NCI-H146 treated with DMSO at 0.1 percent for 48 hours (cell line): ENCODE data around the gene OLFML2A.
A peak's percentile ranks its signal among the peaks of the same experiment; 100 is the strongest.

ENCODE experiments used
- DNase-seq: peaks from one replicate; lab custom pipeline; 2025; ENCODE audit not compliant: unreplicated experiment; lab: John Stamatoyannopoulos, UW

The OLFML2A gene

DNA sequence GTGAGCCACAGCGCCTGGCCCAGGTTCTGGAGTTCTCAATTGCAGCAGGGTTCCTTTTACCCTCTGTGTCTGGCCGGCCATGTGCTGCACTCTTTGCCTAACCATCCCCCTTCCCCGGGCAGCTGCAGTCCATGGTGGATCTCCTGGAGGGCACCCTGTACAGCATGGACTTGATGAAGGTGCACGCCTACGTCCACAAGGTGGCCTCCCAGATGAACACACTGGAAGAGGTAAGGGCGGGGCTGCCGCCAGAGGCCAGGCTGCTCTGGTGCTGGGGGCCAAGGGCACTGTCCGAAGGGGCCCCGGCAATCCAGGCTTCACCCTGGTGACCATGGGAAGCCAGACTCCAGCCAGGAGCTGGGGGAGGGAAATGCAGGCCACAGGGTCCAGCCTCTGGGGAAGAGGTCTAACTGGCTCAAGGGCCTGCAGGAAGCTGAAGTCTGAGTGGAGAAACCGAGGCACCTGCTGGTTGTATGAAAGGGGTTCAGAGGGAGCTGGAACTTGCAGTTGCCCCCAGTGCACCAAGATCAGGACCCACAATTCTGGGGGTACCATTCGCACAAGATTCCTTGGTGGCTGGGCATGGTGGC lies 18.1 kb downstream of the OLFML2A start:
- peak; percentile 21 for DNase-seq

DNA sequence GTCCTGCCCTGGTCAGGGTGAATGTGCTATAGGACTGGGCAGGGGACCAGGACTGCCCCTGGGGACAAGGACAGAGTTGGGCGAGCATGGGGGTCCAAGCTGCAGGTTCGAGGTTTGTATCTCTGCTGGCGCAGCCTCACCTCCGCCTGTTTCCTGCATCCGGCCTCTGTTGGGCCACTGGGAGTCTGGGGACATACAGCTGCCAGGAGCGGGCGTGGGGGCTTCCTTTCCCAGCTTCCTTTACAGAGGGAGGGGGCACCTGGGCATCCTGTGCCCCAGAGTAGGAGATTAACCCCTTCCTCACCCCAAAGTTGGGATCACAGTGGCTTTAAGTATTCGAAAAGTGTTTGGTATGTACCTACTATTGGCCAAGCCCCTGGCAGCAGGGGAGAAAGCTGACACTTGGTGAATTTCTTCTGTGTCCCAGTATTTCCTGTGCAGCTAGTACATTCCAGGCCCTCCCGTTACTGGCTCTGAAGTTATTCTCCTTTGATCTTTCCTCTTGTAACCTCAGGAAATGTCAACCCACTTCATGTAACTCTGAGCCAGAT lies 19.0 kb downstream of the OLFML2A start:
- no peak for DNase-seq

DNA sequence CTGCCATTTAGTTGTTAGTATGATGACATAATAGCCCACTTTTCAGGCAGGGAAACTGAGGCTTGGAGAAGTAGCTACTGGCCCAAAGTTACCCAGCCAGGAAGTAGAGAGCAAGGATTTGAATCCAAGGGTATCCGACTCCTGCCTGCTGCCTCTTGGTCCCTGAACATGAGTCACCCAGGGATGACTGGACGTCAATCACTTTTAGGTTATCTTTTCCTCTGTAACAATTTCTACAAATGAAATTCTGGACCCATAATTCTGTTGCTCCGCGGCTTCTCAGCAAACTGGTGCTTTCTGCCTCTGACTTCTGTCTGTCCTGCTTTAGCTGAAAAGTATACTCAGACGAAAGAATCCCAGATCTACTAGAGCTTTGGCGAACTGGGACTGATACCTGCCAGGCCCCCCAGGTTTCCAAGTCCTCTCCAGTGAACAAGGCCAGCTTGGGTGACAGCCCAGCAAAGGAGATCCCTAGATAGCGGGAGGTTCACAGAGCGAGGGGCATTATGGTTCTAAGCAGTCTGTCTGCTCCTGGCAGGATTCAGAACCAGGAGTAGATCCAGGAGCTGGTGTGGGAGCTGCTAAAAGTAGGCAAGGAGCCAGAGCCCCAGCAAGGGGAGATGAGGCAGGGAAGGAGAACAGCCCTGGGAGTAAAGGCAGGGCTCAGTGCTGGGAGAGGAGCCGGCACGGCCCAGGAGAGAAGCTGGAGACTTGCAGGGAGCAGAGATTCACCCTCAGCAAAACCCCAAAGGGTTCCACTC lies 20.6 kb downstream of the OLFML2A start:
- DNase-seq, result no peak

DNA sequence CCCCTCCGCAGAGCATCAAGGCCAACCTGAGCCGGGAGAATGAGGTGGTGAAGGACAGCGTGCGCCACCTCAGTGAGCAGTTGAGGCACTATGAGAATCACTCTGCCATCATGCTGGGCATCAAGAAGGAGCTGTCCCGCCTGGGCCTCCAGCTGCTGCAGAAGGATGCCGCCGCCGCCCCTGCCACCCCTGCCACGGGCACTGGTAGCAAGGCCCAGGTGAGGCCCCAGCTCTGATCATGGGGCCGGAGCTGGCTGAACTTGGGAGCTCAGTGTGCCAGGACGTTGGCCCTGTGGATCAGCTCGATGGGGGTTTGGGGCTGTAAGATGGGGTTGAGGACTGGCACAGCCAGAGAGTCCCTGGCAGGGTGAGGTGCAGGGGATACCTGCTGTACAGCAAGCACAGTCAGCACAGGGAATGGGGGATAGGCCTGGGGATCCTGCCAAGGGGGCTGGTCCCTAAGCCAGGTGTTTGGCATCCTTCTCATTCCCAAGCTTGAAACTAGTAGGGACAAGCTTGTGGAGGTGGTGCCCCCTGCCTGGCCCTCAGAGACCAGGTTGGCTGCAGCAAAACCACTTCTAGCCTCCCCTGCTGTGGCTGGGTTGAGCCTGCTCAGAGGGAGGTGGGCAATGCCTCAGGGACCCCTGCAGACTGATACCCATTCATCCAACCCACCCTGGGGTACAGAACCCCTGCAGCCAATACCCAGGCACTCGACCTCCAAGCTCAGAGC lies 22.5 kb downstream of the OLFML2A start:
- DNase-seq, result no peak

DNA sequence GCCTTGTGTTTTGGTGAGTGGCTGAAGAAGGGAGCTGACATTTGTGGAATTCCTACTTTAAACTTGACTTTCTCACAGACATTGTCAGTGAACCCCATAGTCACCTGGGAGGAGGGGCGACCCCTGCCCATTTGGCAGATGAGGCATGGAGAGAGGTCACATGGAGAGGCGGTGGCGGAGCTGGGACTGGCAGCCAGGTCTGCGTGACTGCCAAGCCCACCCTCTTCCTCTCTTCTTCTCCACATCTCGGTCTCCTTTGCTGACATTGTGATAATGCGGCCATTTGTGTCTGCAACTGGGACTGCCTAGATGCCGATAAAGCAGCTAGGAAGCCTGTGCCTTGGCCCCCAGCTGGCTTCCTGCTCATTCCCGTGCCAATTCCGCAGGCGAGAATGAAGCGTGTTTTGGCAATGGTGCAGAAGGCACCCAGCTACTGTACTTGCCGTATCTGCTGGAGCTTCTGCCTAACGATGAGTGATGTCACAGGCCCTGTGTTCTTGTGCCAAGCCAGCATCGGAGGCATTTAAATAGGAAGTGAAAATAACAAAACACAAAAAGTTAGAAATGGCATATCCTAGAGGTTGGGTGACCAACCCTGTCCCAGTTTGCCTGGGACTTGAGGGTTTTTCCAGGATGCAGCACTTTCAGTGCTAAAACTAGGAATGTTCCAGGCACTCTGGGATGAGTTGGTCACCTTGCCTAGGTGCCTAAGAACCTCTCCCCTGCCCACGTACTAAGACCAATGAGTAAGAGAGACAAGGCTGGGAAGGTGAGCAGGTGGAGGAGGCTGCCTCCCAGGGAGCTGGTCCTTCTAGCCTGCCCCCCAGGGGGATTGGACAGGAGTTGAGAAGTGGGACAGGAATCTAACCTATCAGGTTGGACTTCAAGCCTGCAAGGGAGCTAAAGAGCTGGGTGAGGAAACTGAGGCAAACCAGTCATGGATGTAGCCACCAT lies 23.6 kb downstream of the OLFML2A start:
- DNase-seq, result no peak

DNA sequence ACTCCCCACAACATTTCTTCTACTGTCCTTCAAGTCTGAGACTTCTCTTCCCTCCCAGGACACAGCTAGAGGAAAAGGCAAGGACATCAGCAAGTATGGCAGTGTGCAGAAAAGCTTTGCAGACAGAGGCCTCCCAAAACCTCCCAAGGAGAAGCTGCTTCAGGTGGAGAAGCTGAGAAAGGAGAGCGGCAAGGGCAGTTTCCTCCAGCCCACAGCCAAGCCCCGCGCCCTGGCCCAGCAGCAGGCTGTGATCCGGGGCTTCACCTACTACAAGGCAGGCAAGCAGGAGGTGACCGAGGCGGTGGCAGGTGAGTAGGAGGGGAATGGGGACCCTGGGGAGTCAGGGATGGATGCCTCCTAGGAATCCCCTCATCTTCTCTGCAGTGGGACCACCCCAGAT lies 24.4 kb downstream of the OLFML2A start:
- DNase-seq, result no peak

DNA sequence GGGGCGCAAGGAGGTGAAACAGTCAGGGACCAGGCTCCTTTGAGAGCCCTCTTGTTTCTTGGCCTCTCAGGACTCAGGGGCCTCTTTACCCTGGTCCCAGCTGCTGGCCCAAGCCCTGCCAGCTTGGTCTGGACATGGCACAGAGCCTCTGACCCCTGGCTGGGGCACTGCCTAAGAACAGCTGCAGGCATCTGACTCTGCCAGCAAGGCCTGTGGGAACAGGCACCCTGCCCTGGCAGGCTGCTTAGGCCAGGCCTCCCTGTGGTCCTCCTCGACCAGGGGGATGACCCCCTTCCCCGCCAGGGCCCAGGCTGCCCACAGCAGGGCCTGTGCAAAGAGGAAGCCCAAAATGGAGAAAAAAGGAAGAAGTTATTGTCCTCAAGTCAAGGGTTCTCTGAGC lies 25.5 kb downstream of the OLFML2A start:
- DNase-seq, result no peak

DNA sequence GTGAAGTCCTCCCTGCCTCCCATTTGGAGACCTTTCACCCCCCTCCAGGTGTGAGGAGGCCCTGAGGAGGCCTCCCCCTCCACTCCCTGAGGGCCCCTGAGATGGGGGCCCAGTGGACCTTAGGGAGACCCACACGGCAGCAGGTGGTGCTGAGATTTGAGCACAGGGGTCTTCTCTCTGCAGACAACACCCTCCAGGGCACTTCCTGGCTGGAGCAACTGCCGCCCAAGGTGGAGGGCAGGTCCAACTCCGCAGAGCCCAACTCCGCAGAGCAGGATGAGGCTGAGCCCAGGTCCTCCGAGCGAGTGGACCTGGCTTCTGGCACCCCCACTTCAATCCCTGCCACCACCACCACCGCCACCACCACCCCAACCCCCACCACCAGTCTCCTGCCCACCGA lies 27.0 kb downstream of the OLFML2A start:
- no peak for DNase-seq

DNA sequence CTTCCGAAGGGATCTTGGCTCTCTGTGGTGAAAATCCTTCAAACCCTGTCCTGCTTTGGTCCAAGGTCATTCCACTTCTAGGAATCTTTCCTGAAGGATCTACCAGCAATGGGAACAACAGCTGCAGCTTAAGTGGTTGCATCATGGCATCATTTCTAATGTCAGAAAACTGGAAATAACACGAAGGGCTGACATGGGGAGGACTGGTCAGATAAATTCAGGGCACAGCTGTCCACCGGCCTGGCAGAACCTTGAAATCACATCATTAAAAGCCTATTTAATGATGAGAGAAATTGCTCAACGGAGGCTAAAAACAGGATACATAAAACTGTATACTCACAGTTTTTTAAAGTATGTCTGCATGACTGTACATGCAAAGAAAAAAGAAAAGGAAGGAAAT lies 28.3 kb downstream of the OLFML2A start:
- DNase-seq, result no peak

DNA sequence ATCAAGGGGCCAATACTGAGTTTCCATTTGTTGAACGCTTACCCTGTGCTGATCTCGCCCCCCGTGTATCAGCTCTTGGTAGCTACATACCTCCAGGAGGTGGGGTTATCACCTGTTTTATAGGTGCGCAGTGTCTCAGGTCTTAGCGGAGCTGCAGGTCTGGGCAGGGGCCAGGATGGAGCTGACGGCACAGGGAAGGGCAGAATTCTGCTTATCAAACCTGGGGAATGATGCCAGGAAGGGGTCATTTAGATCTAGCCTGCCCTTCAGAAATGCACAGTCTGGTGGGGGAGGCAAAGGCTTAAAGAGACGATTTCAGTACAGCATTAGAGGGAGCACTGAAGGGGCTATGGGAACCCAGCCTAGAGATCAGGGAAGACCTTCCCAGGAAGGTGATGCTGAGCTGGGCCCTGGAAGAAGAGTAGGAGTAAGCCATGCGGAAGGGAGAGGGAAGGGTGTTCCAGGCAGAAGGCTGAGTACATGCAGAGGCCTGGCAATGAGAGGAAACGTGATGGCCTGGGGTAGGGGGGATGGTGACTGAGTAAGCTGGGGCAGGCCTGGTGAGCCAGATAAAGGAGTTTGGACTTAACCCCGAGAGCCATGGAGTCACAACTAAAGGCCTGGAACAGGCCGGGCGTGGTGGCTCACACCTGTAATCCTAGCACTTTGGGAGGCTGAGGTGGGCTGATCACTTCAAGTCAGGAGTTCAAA lies 31.5 kb downstream of the OLFML2A start:
- DNase-seq, result no peak

DNA sequence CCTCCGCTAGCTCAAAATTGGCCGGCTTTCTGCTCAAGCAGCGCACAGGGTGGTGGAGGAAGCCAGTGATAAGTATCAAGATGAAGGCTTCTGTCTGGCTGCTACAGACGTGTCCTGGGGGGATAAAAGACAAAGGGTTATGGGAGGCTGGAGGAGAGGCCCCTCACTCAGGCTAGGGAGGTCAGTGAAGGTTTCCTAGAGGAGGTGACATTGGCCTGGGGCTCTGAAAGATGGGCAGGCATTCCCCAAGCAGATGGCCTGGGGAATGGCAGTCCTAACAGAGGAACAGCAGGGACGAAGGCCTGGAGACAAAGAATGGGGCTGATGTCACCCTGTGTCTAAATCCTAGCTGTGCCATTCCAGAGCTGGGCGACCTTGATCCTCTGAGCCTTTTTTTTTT lies 32.3 kb downstream of the OLFML2A start:
- no peak for DNase-seq

DNA sequence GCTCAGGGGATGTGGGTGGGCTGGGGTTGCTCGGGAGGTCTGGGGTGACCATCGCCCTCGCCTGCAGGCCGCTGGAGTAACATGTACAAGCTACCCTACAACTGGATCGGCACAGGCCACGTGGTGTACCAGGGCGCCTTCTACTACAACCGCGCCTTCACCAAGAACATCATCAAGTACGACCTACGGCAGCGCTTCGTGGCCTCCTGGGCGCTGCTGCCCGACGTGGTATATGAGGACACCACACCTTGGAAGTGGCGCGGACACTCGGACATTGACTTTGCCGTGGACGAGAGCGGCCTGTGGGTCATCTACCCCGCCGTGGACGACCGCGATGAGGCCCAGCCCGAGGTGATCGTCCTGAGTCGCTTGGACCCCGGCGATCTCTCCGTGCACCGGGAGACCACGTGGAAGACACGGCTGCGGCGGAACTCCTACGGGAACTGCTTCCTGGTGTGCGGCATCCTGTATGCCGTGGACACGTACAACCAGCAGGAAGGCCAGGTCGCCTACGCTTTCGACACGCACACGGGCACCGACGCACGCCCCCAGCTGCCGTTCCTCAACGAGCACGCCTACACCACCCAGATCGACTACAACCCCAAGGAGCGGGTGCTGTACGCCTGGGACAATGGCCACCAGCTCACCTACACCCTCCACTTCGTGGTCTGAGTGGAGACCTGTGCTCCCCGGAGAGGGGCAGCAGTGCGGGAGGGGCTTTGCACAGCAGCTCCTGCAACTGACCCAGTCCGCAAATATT lies 33.0 kb downstream of the OLFML2A start:
- DNase-seq, result no peak

DNA sequence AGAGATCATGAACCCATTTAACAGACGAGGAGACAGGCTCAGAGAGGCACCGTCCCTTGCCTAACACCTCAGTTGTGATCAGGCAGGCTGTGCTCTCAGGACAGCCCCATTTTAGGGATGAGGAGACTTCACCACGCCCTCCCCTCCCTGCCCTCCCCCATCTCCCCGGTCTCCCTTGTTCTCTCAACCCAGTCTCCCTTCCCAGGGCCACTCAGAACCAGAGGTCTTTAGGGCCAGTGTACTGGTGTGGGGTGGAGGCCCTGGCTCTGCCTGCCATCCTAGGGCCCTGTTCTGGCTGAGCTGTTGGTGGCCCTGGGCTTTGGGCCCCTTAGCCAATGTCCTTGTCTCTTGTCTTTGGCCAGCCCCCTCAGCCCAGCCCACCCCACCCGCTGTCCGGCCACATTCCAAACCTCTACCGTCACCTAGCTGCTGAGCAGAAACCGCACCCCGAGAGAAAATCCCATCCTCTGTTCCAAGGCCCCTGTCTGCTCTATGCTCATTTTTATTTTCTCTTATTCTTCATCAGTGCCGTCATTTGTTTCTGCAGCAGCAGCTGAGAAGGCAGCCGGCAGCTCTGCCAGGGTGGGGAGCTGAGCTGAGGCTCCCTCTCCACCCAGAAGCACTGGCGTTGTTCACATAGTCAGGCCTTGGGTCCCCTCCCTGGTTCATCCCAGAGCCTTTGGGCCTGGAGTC lies 33.9 kb downstream of the OLFML2A start:
- DNase-seq, result no peak

DNA sequence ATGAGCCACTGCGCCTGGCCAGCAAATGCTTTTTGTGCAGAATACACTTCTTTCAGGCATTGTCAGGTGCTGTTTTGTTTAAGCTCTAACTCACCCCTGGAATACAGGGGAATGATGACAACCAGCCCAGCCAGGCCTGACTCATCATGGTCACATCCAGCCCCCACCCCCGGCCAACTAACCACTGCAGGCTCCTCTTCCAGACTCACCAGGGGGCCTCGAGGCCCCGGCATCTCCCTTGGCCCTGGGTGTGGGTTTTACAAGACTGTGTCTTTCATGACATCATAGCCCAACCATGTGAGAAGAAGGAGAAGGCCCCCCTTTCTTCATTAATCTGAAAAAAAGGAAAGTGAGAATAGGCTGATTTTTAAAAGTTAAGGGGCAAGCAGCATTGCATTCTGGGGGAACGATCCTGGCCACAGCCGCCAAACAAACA lies 35.5 kb downstream of the OLFML2A start:
- no peak for DNase-seq

DNA sequence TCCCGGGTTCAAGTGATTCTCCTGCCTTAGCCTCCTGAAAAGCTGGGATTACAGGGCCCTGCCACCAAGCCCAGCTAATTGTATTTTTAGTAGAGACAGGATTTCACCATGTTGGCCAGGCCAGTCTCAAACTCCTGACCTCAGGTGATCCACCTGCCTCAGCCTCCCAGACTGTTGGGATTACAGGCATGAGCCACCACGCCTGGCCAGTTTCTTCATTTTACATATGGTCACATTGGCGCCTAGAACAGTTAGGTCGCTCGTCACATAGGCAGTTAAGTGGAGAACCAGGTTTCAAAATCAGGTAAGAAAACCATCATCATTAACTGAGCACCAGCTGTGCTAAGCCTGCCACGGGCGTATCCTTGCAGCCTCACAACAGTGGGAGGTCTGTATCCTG lies 36.1 kb downstream of the OLFML2A start:
- no peak for DNase-seq

DNA sequence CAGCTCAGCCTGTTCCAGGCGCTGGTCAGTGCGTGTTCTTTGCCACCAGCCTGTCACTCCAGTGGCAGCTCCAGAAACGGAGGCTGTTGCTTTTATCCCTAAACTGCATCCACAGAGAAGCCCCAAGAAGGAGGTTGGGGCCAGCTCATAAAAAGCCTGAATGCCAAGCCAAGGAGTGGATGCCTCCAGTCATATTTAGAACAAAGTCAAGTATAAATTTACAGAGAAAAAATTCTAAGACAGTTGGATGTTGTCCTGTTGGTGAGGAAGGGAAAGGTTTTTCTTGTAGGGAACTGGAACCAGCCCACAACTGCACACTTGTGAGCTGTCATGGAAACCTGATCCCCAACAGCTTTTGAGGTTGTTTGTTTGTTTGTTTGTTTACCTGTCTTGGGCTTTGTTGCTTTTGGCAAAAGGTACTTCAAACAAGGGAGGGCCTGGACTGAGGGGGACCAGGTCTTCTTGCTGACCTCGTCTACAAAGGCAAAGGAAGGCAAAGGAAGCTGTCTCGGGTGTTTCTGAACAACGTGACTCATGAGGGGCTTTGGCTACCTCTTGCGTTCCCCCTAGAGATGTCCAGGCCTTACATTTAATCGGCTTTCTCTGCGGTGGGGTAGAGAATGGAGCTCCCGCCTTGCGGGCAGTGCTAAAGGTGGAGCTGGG lies 36.7 kb downstream of the OLFML2A start:
- DNase-seq, result no peak

DNA sequence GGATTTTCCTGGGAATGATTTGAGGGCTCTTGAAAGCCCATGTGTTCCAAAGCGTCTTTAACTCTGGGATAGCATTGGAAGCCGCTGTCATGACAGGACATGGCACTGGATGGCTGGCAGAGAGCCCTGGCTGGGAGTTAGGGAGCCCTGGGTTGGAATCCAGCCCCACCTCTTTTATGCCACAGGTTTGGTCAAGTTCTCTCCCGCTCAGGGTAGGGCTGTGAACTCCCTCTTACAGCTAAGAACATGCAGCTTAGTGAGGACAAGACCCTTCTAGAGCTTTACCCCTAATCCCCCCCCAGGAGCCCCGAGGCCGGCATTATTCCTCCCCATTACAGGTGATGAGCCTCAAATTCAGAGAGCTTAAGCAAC lies 37.2 kb downstream of the OLFML2A start:
- DNase-seq, result no peak

DNA sequence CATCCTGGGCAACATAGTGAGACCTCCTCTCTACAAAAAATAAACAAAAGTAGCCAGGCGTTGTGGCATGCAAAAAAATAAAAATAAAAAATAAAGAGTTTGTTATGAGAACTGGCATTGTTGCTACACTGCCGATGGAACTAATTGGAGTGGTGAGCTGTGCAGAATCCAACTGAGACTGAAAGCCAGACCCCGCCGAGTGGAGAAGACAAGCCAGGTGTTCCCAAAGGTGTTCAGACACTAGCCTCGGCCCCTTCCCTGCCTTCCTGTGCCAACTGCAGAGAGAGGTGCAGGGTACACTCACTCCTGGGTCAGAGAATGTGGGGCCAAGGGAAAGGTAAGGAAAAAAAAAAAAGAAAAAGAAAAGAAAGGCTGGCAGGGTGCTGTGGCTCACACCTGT lies 38.7 kb downstream of the OLFML2A start:
- DNase-seq, result no peak
